Measurements from ENCODE around the gene SUPT6H. TPM values are rescaled to one million over a fixed set of nuclear protein-coding genes. Genes with fewer than 3 reads are reported as not detected.
"Not testable (repeated sequence)": the region's sequence is repeated elsewhere in the genome, so short reads cannot be mapped to it uniquely, and the experiment has no call there.

SUPT6H gene
- total and polyA plus RNA-seq, 8 donors, result 16.9 to 135 (median 47.3) TPM

- peaks cover 32 to 45% (median 44%) of the 10 kb centered on the region in 4 donors for H3K36me3 ChIP-seq
- DNase-seq, result no peak
- H3K27ac ChIP-seq, result no peak overlapping the region
- intact Hi-C loops (cut with DNase I; ENCODE audit: low total_unique reads), result no loop called here
- H3K9me3 ChIP-seq, result no peaks in the 10 kb centered on the region
- peaks cover 51 to 87% (median 85%) of the 10 kb centered on the region in 4 donors for H3K4me1 ChIP-seq
- 61 to 74% (median 68%) methylated on average over 6 of the region's 6 CpGs for WGBS, 5 donors
- no peak for TF ChIP-seq POLR2AphosphoS5 (IDR thresholded peaks at IDR 0.05)
- no peak for TF ChIP-seq EP300 (IDR thresholded peaks at IDR 0.05)
- H3K4me3 ChIP-seq, result peak overlapping the region in 1 of 4 donors; percentile 92
- no peaks in the 10 kb centered on the region for H3K27me3 ChIP-seq
Observed at GRCh38 chr17:28723159-28723835, 61.3 kb downstream of the SUPT6H start.

- H3K9me3 ChIP-seq; H3K4me3 ChIP-seq; H3K27me3 ChIP-seq; DNase-seq; intact Hi-C loops (cut with DNase I; ENCODE audit: low total_unique reads): not testable (repeated sequence)
- H3K36me3 ChIP-seq, result peaks cover 32 to 45% (median 44%) of the 10 kb centered on the region in 4 donors
- peak overlapping the region in 1 of 5 donors; percentile 15 for H3K27ac ChIP-seq
- 57 to 66% (median 60%) methylated on average over 4 of the region's 4 CpGs for WGBS, 5 donors
- H3K4me1 ChIP-seq, result peaks cover 45 to 83% (median 80%) of the 10 kb centered on the region in 4 donors
Observed at GRCh38 chr17:28723836-28724499, 62.0 kb downstream of the SUPT6H start.

GRCh38 chr17:28724500-28725165, 62.6 kb downstream of the SUPT6H start:
- Histone ChIP-seq H3K9me3 (no peaks in the 10 kb centered on the region), H3K27ac (peak overlapping the region; percentile 31 to 99 (median 99)), H3K4me3 (peak overlapping the region in 2 of 4 donors; percentile 76 to 88), H3K36me3 (peaks cover 32 to 45% (median 44%) of the 10 kb centered on the region in 4 donors), H3K4me1 (peaks cover 48 to 87% (median 83%) of the 10 kb centered on the region in 4 donors), H3K27me3 (no peaks in the 10 kb centered on the region)
- 69 to 76% (median 73%) methylated on average over 10 of the region's 10 CpGs for WGBS, 5 donors
- TF ChIP-seq POLR2A (IDR thresholded peaks at IDR 0.05), result no peak
- no peak for TF ChIP-seq POLR2AphosphoS5 (IDR thresholded peaks at IDR 0.05)
- TF ChIP-seq EP300 (IDR thresholded peaks at IDR 0.05), result no peak
- TF ChIP-seq CTCF (IDR thresholded peaks at IDR 0.05), result no peak
- intact Hi-C loops (cut with DNase I; ENCODE audit: low total_unique reads), result no loop called here
- DNase-seq, result no peak

GRCh38 chr17:28725166-28725659, 63.2 kb downstream of the SUPT6H start:
- peaks cover 48 to 88% (median 86%) of the 10 kb centered on the region in 4 donors for H3K4me1 ChIP-seq
- H3K36me3 ChIP-seq, result peaks cover 32 to 45% (median 44%) of the 10 kb centered on the region in 4 donors
- no peaks in the 10 kb centered on the region for H3K9me3 ChIP-seq
- no peaks in the 10 kb centered on the region for H3K27me3 ChIP-seq
- intact Hi-C loops (cut with DNase I; ENCODE audit: low total_unique reads), result no loop called here
- peak overlapping the region; percentile 74 to 88 (median 79) for H3K4me3 ChIP-seq
- peak in 1 of 7 experiments; percentile 4 for TF ChIP-seq CTCF (IDR thresholded peaks at IDR 0.05)
- TF ChIP-seq POLR2AphosphoS5 (IDR thresholded peaks at IDR 0.05), result peak in 1 of 3 donors; percentile 67
- TF ChIP-seq POLR2A (IDR thresholded peaks at IDR 0.05), result no peak
- peak overlapping the region; percentile 91 to 99 (median 99) for H3K27ac ChIP-seq
- WGBS, 5 donors, result 17 to 22% (median 22%) methylated on average over 20 of the region's 20 CpGs
- no peak for DNase-seq

- Histone ChIP-seq H3K9me3 (no peaks in the 10 kb centered on the region), H3K4me1 (peaks cover 43 to 83% (median 80%) of the 10 kb centered on the region in 4 donors), H3K4me3 (peak overlapping the region; percentile 74 to 88 (median 79)), H3K36me3 (peaks cover 31 to 44% (median 43%) of the 10 kb centered on the region in 4 donors), H3K27me3 (no peaks in the 10 kb centered on the region), H3K27ac (peak overlapping the region; percentile 91 to 99 (median 99))
- DNase-seq, result peak in 1 of 2 donors; percentile 73
- WGBS, 5 donors, result 0 to 2% (median 2%) methylated on average over 8 to 45 of the region's 45 CpGs
- intact Hi-C loops (cut with DNase I; ENCODE audit: low total_unique reads), result no loop called here
- TF ChIP-seq POLR2AphosphoS5 (IDR thresholded peaks at IDR 0.05) (peak in 2 of 3 donors; percentile 6 to 83), POLR2A (IDR thresholded peaks at IDR 0.05) (no peak)
Observed at GRCh38 chr17:28725660-28726225, 63.7 kb downstream of the SUPT6H start.

All from stomach (tissue), 9 donors.